OCI-LY1 (cell line): ENCODE results near the gene DNAH9.

Source experiments
- H2AFZ ChIP-seq: fragments of 200-600 bp; sonication (generic), shearing (Covaris generic); 2 replicates; pipeline ENCODE4 v1.6.0; 2014; ENCODE audit warnings: antibody characterized with exemption, mild to moderate bottlenecking, low read length
- H3F3A ChIP-seq: fragments of 200-600 bp; sonication (generic), shearing (Covaris generic); 2 replicates; pipeline ENCODE4 v1.6.0; 2014; ENCODE audit warnings: mild to moderate bottlenecking, antibody characterized with exemption, low read length, moderate library complexity; ENCODE audit not compliant: insufficient read depth
- H3K27ac ChIP-seq: fragments of 200-600 bp; sonication (generic); 2 replicates; pipeline ENCODE4 v1.5.1; 2014; ENCODE audit warnings: low read length, mixed run types, mild to moderate bottlenecking, low read depth; ENCODE audit not compliant: poor library complexity, severe bottlenecking
- H3K27me3 ChIP-seq: fragments of 200-600 bp; sonication (generic); 2 replicates; pipeline ENCODE4 v1.6.0; 2014; ENCODE audit warnings: antibody characterized with exemption, mild to moderate bottlenecking, low read length, moderate library complexity; ENCODE audit not compliant: insufficient read depth
- H3K36me3 ChIP-seq: fragments of 200-600 bp; sonication (generic); 2 replicates; pipeline ENCODE4 v1.6.1; 2014; ENCODE audit warnings: mild to moderate bottlenecking, antibody characterized with exemption, low read length, moderate library complexity, mixed read lengths; ENCODE audit not compliant: insufficient read depth
- H3K4me1 ChIP-seq: fragments of 200-600 bp; sonication (generic); 2 replicates; pipeline ENCODE4 v1.5.1; 2014; ENCODE audit warnings: mild to moderate bottlenecking, low read length, moderate library complexity; ENCODE audit not compliant: insufficient read depth, severe bottlenecking
- H3K4me2 ChIP-seq: fragments of 200-600 bp; sonication (generic), shearing (Covaris generic); 2 replicates; pipeline ENCODE4 v1.6.1; 2014; ENCODE audit warnings: low read length
- H3K4me3 ChIP-seq: fragments of 200-600 bp; sonication (generic); 2 replicates; pipeline ENCODE4 v1.5.1; 2014; ENCODE audit warnings: low read length, low read depth, mild to moderate bottlenecking, mixed read lengths; ENCODE audit not compliant: poor library complexity, severe bottlenecking
- H3K79me2 ChIP-seq: fragments of 200-600 bp; shearing (Covaris generic); 2 replicates; pipeline ENCODE4 v1.6.1; 2016; ENCODE audit warnings: mixed run types, low read length, mixed read lengths; ENCODE audit not compliant: insufficient read depth
- H3K9ac ChIP-seq: fragments of 200-600 bp; sonication (generic), shearing (Covaris generic); 2 replicates; pipeline ENCODE4 v1.6.1; 2014; ENCODE audit warnings: mild to moderate bottlenecking, low read length, mixed read lengths
- H3K9me2 ChIP-seq: fragments of 200-600 bp; sonication (generic), shearing (Covaris generic); 2 replicates; pipeline ENCODE4 v1.6.1; 2014; ENCODE audit warnings: low read depth, mild to moderate bottlenecking, low read length, mixed read lengths
- H3K9me3 ChIP-seq: fragments of 200-600 bp; shearing (Covaris generic); 2 replicates; pipeline ENCODE4 v1.6.1; 2014; ENCODE audit warnings: low read length, mixed read lengths
- H4K20me1 ChIP-seq: fragments of 200-600 bp; sonication (generic), shearing (Covaris generic); 2 replicates; pipeline ENCODE4 v1.6.0; 2016; ENCODE audit warnings: mild to moderate bottlenecking, low read length; ENCODE audit not compliant: insufficient read depth
- EZH2 ChIP-seq: fragments of 200-600 bp; sonication (generic), shearing (Covaris generic); IDR thresholded peaks from 2 replicates; pipeline ENCODE4 v1.8.0; 2017; ENCODE audit warnings: borderline replicate concordance, mixed run types, mild to moderate bottlenecking, antibody characterized with exemption, low read length, moderate library complexity, mixed read lengths
- TF ChIP-seq, protein P1 (sequence below): fragments of 200-600 bp; sonication (generic), shearing (Covaris generic); IDR thresholded peaks from 2 replicates; pipeline ENCODE4 v1.5.1; 2017; ENCODE audit warnings: mild to moderate bottlenecking, antibody characterized with exemption, low read length, moderate library complexity, mixed read lengths

DNAH9 gene

DNA sequence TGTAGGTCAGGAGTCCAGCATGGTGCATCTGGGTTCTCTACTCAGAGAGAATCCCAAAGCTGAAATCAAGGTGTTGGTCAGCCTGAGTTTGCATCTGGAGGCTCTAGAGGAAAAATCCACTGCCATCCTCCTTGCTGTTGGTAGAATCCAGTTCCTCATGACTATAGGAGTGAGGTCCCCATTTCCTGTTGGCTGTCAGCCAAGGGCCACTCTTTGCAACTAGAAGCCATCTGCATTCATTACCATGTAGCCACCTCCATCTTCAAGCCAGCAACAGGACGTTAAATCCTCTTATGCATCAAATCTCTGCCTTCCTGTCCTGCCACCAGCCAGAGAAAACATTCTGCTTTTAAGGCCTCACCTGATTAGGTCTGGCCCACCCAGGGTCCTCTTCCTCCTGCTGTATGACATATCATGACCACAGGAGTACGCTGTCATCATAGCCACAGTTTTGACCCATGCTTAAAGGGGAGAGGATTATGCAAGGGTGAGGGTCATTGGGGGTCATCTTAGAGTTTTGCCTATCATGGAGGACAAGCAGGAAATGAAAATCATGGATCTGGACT is 40.5 kb downstream of the DNAH9 start:
- Histone ChIP-seq H3K9me2 (no peaks in the 10 kb centered on the region), H3K79me2 (no peaks in the 10 kb centered on the region), H2AFZ (no peak overlapping the region), H4K20me1 (no peaks in the 10 kb centered on the region), H3K36me3 (no peaks in the 10 kb centered on the region), H3F3A (no peaks in the 10 kb centered on the region), H3K27me3 (no peaks in the 10 kb centered on the region), H3K4me3 (no peak overlapping the region), H3K27ac (no peak overlapping the region), H3K9ac (no peak overlapping the region), H3K4me2 (no peak overlapping the region), H3K4me1 (no peaks in the 10 kb centered on the region), H3K9me3 (no peaks in the 10 kb centered on the region)
- no peak for TF ChIP-seq EZH2
- TF ChIP-seq, protein P1, sequence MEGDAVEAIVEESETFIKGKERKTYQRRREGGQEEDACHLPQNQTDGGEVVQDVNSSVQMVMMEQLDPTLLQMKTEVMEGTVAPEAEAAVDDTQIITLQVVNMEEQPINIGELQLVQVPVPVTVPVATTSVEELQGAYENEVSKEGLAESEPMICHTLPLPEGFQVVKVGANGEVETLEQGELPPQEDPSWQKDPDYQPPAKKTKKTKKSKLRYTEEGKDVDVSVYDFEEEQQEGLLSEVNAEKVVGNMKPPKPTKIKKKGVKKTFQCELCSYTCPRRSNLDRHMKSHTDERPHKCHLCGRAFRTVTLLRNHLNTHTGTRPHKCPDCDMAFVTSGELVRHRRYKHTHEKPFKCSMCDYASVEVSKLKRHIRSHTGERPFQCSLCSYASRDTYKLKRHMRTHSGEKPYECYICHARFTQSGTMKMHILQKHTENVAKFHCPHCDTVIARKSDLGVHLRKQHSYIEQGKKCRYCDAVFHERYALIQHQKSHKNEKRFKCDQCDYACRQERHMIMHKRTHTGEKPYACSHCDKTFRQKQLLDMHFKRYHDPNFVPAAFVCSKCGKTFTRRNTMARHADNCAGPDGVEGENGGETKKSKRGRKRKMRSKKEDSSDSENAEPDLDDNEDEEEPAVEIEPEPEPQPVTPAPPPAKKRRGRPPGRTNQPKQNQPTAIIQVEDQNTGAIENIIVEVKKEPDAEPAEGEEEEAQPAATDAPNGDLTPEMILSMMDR: no peak

DNA sequence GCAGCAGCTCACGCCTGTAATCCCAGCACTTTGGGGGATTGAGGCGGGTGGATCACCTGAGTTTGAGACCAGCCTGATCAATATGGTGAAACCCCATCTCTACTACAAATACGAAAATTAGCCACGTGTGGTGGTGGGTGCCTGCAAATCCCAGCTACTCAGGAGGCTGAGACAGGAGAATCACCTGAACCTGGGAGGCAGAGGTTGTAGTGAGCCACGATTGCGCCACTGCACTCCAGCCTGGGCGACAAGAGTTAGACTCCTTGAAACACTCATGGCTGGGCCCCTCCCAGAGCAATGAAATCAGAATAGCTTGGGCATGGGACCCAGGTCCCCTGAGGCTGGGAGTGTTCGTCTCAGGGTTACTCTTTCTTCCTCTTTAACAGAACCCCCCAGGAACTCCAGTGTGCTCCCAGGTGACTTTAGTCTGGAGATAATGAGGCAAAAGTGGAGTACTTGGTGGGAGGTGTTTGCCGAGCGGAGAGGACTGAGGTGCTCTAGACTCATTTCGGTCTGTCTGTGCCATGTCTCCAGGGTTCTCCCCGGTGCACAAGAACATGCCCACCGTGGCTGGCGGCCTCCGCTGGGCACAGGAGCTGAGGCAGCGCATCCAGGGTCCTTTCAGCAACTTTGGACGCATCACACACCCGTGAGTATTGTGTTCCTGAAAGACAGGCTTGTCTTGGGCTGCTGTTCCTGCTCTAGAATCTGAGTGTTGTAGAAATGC is 41.6 kb downstream of the DNAH9 start:
- no peak overlapping the region for H3K4me3 ChIP-seq
- no peaks in the 10 kb centered on the region for H3K9me3 ChIP-seq
- H4K20me1 ChIP-seq: no peaks in the 10 kb centered on the region
- no peak overlapping the region for H3K27ac ChIP-seq
- H3K4me1 ChIP-seq: no peaks in the 10 kb centered on the region
- no peaks in the 10 kb centered on the region for H3K79me2 ChIP-seq
- no peaks in the 10 kb centered on the region for H3K36me3 ChIP-seq
- H3K27me3 ChIP-seq: no peaks in the 10 kb centered on the region
- no peaks in the 10 kb centered on the region for H3K9me2 ChIP-seq
- H2AFZ ChIP-seq: no peak overlapping the region
- no peak for TF ChIP-seq EZH2
- TF ChIP-seq, protein P1: no peak
- H3F3A ChIP-seq: no peaks in the 10 kb centered on the region
- no peak overlapping the region for H3K9ac ChIP-seq
- H3K4me2 ChIP-seq: no peak overlapping the region

DNA sequence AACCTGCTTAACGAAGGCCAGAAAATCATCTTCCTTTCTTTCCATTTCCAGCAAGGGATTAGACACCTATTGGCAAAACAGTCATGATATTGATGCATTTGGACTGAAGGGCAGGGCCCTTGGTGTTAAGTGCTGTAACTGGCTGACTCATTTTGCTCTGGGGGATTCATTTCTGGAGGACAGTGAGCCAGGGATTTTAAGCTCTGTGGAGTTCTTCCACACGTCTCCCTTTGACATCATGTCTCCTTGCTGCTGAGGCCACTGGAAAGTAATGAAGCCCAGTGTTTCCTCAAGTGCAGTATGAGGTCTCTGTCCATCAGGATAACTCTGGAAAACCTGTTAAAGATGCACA is 42.2 kb downstream of the DNAH9 start:
- no peaks in the 10 kb centered on the region for H3K9me3 ChIP-seq
- H3K36me3 ChIP-seq: no peaks in the 10 kb centered on the region
- H3K4me2 ChIP-seq: no peak overlapping the region
- H2AFZ ChIP-seq: no peak overlapping the region
- H4K20me1 ChIP-seq: no peaks in the 10 kb centered on the region
- no peaks in the 10 kb centered on the region for H3K4me1 ChIP-seq
- H3K9me2 ChIP-seq: no peaks in the 10 kb centered on the region
- TF ChIP-seq, protein P1: no peak
- no peak for TF ChIP-seq EZH2
- H3F3A ChIP-seq: no peaks in the 10 kb centered on the region
- no peaks in the 10 kb centered on the region for H3K79me2 ChIP-seq
- no peak overlapping the region for H3K27ac ChIP-seq
- no peak overlapping the region for H3K4me3 ChIP-seq
- no peaks in the 10 kb centered on the region for H3K27me3 ChIP-seq
- H3K9ac ChIP-seq: no peak overlapping the region
